GM19351 (cell line): ENCODE results near the gene GBP3.
A peak's percentile ranks its signal among the peaks of the same experiment; 100 is the strongest.
"Not testable (repeated sequence)": the region's sequence is repeated elsewhere in the genome, so short reads cannot be mapped to it uniquely, and the experiment has no call there.

Experiments
- ATAC-seq: cut with Tn5 transposase; IDR thresholded peaks from one replicate; pipeline ENCODE4 v1.9.1; 2021; ENCODE audit warnings: mild to moderate bottlenecking, moderate library complexity; ENCODE audit not compliant: unreplicated experiment

GBP3 gene

DNA sequence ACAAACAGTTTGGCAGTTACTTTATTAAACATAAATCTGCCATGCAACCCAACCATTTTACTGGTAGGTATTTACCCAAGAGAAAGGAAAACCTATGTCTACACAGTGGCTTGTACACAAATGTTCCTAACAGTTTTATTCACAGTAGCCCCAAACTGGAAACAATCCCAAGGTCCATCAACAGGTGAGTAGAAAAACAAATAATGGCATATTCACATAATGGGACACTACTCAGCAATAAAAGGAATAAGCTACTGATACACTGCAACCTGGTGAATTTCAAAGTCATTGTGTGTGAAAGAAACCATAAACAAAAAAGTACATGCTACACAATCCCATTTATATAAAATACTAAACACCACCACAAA, 42.9 kb downstream of the GBP3 start:
- no peak for ATAC-seq

DNA sequence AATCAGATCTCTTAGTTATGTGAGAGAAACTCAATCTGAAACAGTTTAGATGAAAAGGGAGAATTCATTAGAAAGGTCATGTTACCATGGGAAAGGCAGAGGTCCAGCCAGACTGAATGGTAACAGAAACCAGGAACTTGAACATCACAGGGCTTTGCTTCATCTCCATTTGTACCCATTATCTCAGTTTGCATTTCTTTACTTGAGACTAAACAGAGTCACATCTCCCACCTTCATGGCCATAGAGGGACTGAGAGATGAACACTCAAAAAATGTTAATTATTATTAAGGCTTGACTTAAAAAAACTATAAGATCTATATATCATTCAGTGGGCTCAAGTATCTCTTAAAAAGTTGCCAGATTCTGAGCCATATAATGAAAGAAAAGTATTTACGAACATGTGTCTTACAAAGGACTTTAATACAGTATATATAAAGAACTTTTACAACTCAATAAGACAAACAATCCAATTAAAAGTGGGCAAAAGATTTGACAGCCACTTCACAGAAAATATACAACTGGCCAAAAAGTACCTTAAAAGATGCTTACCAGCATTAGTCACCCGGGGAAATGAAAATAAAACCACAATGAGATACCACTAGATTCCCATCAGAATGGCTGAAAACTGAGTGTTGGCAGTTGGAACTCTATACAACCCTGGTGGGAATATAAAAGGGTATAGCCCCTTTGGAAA, 43.5 kb downstream of the GBP3 start:
- ATAC-seq: no peak

DNA sequence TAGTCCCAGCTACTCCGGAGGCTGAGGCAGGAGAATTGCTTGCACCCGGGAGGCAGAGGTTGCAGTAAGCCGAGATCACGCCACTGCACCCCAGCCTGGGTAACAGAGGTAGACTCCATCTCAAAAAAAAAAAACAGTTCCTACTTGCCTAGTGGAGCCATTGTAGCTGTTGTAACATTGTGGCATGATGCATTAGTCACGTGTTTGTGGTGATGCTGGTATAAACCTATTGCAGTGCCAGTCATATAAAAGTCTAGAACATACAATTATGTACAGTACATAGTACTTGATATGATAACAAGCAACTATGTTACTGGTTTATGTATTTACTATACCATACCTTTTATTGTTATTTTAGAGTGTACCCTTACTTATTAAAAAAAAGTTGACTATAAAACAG, 46.4 kb downstream of the GBP3 start:
- no peak for ATAC-seq

DNA sequence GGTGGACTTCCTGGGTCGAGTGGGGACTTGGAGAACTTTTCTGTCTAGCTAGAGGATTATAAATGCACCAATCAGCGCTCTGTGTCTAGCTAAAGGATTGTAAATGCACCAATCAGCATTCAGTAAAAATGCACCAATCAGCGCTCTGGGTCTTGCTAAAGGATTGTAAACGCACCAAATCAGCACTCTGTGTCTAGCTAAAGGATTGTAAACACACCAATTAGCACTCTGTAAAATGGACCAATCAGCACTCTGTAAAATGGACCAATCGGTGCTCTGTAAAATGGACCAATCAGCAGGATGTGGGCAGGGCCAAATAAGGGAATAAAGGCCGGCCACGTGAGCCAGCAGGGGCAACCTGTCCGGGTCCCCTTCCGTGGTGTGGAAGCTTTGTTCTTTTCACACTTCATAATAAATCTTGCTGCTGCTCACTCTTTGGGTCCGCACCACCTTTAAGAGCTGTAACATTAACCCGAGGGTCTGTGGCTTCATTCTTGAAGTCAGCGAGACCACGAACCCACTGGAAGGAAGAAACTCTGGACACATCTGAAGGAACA, 48.0 kb downstream of the GBP3 start:
- not testable (repeated sequence) for ATAC-seq

DNA sequence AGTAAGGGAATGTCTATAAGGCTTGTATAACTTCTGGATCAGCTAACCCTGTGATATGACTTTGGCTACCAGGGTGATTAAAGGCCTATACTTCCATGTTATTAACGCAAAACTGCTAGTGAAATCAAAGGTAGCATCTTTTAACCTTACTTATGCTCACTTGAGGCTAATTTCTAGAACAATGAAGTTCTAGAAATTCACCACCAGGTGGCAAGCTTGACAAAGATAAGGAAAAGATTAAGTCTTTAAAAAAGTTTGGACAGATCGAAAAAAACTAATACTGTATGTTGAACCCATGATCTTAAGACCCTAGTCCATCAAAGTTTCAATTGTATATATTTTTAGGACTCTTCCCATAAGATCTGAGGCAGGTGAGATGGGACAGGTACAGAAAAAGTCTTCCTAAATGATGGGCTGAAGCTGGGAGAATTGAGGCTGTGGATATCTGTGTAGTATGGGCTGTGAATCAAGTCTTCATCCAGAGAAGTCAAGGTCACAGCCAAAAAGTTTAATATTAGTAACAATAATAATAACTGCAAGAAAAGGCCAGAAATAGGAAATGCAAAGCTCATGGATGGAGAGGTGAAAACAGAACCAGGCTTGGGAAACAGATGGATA, 49.0 kb downstream of the GBP3 start:
- ATAC-seq: peak; percentile 56

DNA sequence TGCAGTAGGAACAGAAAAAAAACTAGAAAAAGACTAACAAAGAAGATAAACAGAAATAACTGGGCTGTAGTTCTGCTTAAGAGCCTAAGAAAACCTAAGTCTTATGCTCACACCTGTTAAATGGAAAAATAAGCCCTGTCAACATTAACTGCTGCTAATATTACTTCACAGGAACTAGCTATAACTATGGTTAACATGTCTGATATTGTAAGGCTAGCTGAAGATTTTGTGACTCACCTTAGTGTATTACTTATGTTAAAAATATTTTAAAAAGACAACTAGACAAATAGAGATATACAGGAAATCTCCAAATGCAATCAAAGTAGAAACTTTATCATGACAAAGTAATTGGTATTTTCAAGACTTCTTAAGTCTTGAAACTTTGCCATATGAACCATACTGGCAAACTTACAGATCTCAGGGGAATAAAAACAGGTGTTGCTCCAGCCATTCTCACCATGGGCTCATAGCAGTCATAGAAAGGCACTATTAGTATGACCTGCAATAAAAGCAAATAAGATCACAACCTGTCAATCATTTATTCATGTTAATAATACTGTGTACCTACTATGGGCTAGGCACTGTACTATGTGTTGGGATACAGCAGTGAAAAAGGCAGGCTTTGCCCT, 60.9 kb downstream of the GBP3 start:
- no peak for ATAC-seq

DNA sequence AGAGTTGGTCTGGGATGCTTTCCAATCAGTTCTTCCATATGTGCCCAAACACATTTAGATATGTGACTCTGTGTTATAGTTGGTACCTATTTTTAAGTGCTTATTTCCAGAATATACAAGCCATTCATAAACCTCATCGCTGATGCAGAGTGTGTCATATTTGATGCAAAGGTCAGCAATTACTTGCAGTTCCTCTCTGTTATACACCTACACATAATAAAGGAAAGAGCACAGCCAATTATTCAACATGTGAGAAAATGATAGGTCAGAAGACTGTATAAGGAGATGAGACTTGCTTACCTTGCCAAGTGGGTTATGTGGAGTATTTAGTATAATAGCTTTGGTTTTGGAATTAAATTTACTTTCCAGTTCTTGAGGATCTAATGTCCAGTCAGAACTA, 61.6 kb downstream of the GBP3 start:
- no peak for ATAC-seq
